ENCODE measurements around the gene CCDC178. TPM values are rescaled to one million over a fixed set of nuclear protein-coding genes. Genes with fewer than 3 reads are reported as not detected.

The CCDC178 gene
- total RNA-seq, 4 donors from 2014 or later, result 0.73 to 1.1 TPM; not detected in 2

DNA sequence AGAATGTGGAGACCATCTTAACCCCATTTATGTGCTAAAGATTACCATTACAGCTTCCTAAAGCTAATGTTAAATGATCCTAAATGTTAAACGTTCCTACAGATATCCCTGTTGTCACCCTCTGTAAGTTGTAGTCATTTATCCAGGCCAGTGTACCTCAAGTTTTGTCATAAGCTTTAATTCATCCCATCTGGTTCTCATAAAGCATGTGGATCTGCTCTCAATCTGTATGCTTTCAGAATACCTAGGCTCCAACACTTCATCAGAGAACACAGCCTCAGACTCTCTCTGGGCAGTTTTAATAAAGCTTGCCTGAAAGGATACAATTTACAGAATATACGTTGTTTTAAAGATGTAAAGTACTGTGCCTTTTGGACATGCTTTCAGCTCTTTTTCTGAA lies 4.2 kb upstream of the CCDC178 start:
- intact Hi-C loops (cut with DNase I), result no loop called here
- no peak for DNase-seq
- Histone ChIP-seq H3K4me3 (no peak overlapping the region), H3K36me3 (no peaks in the 10 kb centered on the region), H3K27ac (no peak overlapping the region), H3K9me3 (no peaks in the 10 kb centered on the region), H3K27me3 (peaks cover 0 to 16% (median 0%) of the 10 kb centered on the region in 4 donors), H3K4me1 (peaks cover 0 to 12% (median 0%) of the 10 kb centered on the region in 3 donors)
- no peak for TF ChIP-seq POLR2A (IDR thresholded peaks at IDR 0.05)
- TF ChIP-seq, protein P1, sequence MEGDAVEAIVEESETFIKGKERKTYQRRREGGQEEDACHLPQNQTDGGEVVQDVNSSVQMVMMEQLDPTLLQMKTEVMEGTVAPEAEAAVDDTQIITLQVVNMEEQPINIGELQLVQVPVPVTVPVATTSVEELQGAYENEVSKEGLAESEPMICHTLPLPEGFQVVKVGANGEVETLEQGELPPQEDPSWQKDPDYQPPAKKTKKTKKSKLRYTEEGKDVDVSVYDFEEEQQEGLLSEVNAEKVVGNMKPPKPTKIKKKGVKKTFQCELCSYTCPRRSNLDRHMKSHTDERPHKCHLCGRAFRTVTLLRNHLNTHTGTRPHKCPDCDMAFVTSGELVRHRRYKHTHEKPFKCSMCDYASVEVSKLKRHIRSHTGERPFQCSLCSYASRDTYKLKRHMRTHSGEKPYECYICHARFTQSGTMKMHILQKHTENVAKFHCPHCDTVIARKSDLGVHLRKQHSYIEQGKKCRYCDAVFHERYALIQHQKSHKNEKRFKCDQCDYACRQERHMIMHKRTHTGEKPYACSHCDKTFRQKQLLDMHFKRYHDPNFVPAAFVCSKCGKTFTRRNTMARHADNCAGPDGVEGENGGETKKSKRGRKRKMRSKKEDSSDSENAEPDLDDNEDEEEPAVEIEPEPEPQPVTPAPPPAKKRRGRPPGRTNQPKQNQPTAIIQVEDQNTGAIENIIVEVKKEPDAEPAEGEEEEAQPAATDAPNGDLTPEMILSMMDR (IDR thresholded peaks at IDR 0.05), result no peak
- 48 to 68% methylated on average over 2 of the region's 2 CpGs for WGBS, 2 donors

DNA sequence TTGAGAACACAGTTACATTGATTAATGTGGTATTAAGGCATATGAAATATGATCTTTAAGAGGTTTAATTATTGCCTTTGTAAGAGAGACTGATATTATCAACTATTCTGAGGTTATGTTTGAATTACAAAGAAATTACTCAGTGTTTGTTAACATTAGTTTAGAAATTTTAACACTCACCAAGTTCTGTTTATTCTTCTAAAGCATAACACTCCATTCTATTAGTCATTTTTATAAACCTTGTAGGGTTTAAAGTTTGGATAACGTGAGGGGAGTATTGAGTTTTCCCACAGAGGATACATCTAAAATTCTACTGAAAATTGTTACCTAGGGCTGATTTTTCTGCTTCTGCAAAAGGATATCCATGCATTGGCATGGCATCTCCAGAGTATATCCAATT lies 7.7 kb downstream of the CCDC178 start:
- H3K27ac ChIP-seq, result no peak overlapping the region
- no peaks in the 10 kb centered on the region for H3K9me3 ChIP-seq
- intact Hi-C loops (cut with DNase I), result no loop called here
- no peaks in the 10 kb centered on the region for H3K36me3 ChIP-seq
- 48 to 50% methylated on average over 1 of the region's 1 CpG for WGBS, 2 donors
- no peak for DNase-seq
- no peak overlapping the region for H3K4me3 ChIP-seq
- no peaks in the 10 kb centered on the region for H3K27me3 ChIP-seq
- no peaks in the 10 kb centered on the region for H3K4me1 ChIP-seq
- TF ChIP-seq, protein P1 (IDR thresholded peaks at IDR 0.05), result no peak
- TF ChIP-seq POLR2A (IDR thresholded peaks at IDR 0.05), result no peak

GRCh38 chr18:33427549-33427948 lies 13.0 kb downstream of the CCDC178 start:
- 73 to 75% methylated on average over 2 of the region's 2 CpGs for WGBS, 2 donors
- intact Hi-C loops (cut with DNase I), result no loop called here
- no peak overlapping the region for H3K27ac ChIP-seq
- no peak for TF ChIP-seq POLR2A (IDR thresholded peaks at IDR 0.05)
- TF ChIP-seq, protein P1 (IDR thresholded peaks at IDR 0.05), result no peak
- H3K27me3 ChIP-seq, result no peaks in the 10 kb centered on the region
- H3K4me3 ChIP-seq, result no peak overlapping the region
- no peaks in the 10 kb centered on the region for H3K36me3 ChIP-seq
- no peaks in the 10 kb centered on the region for H3K4me1 ChIP-seq
- no peak for DNase-seq
- no peaks in the 10 kb centered on the region for H3K9me3 ChIP-seq

- WGBS, 2 donors, result 68 to 71% methylated on average over 11 to 13 of the region's 14 CpGs
- Histone ChIP-seq H3K27me3 (no peaks in the 10 kb centered on the region), H3K4me1 (no peaks in the 10 kb centered on the region), H3K9me3 (no peaks in the 10 kb centered on the region), H3K36me3 (no peaks in the 10 kb centered on the region), H3K4me3 (no peak overlapping the region), H3K27ac (no peak overlapping the region)
- no peak for DNase-seq
- no peak for TF ChIP-seq POLR2A (IDR thresholded peaks at IDR 0.05)
- TF ChIP-seq, protein P1 (IDR thresholded peaks at IDR 0.05), result no peak
- intact Hi-C loops (cut with DNase I), result no loop called here
Observed at GRCh38 chr18:33424266-33424946, 16.1 kb downstream of the CCDC178 start.

DNA sequence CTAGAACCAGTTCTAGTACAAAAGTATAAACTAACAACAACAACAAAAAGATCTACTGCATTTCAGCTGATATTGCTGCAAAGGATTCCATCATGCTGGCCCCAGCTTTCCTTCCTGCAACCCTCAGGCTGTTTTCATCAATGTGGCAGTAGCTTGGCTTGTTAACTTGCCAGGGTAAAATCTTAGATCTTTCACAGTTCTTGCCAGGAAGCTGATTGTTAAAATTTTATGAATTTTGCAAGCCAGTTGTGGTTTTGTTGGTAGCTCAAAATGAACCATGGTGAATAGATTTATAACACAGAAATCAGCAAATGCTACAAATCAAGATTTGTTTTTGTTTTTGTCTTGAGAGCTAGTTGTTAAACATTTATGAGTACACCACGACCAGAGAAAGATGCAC lies 19.3 kb downstream of the CCDC178 start:
- Histone ChIP-seq H3K36me3 (no peaks in the 10 kb centered on the region), H3K4me1 (no peaks in the 10 kb centered on the region), H3K9me3 (no peaks in the 10 kb centered on the region), H3K27ac (no peak overlapping the region), H3K27me3 (no peaks in the 10 kb centered on the region), H3K4me3 (no peak overlapping the region)
- no peak for DNase-seq
- intact Hi-C loops (cut with DNase I), result no loop called here
- no peak for TF ChIP-seq POLR2A (IDR thresholded peaks at IDR 0.05)
- TF ChIP-seq, protein P1 (IDR thresholded peaks at IDR 0.05), result no peak
- WGBS, 2 donors, result 8 to 25% methylated on average over 1 of the region's 1 CpG

Measured in esophagus squamous epithelium (tissue), 5 donors.